HEK293 (cell line): ENCODE data around the gene NAXE.

Source experiments
- CTCF ChIA-PET: fragments of 350-600 bp; formaldehyde crosslinking; extraction: SDS; loops from one replicate; lab custom pipeline; 2021; ENCODE audit warnings: antibody characterized with exemption; lab: Yijun Ruan, JAX
- POLR2A ChIA-PET: fragments of 300-600 bp; formaldehyde crosslinking; extraction: SDS; loops from one replicate; lab custom pipeline; 2020; ENCODE audit warnings: antibody characterized with exemption, inconsistent platforms; lab: Yijun Ruan, JAX
- H3K27ac ChIP-seq: fragments of 200-500 bp; sonication (Bioruptor generic); 2 replicates; pipeline ENCODE4 v1.5.1; 2014; ENCODE audit warnings: low read depth, low read length, control low read depth, inconsistent platforms; ENCODE audit errors: extremely low read depth
- H3K36me3 ChIP-seq, 2 experiments: fragments of 200-500 bp in 1 of 2; sonication (Bioruptor generic) in 1 of 2; 1 replicate in 1 of 2; 2 replicates in 1 of 2; pipeline ENCODE4 v1.5.1; 2014 to 2017; ENCODE audit warnings: inconsistent platforms in 2 of 2, low read length in 2 of 2; ENCODE audit not compliant: control insufficient read depth in 2 of 2, insufficient read depth in 1 of 2
- H3K4me1 ChIP-seq: fragments of 200-500 bp; sonication (Bioruptor generic); 2 replicates; pipeline ENCODE4 v1.5.1; 2014; ENCODE audit warnings: mild to moderate bottlenecking, low read length, inconsistent platforms; ENCODE audit not compliant: control insufficient read depth, insufficient read depth
- H3K4me3 ChIP-seq: 2 replicates; pipeline ENCODE4 v1.5.1; 2011; ENCODE audit warnings: low read depth, mild to moderate bottlenecking, control low read depth, low read length, moderate library complexity
- H3K9me3 ChIP-seq: fragments of 200-500 bp; sonication (Bioruptor generic); 2 replicates; pipeline ENCODE4 v1.5.1; 2014; ENCODE audit warnings: low read depth, low read length, inconsistent platforms; ENCODE audit not compliant: control insufficient read depth, insufficient read depth
- FEZF1 ChIP-seq: fragments of 450-650 bp; formaldehyde crosslinking; IDR thresholded peaks from 2 replicates; pipeline ENCODE4 v1.5.1; 2016; ENCODE audit warnings: missing biosample characterization, missing genetic modification characterization
- GLIS1 ChIP-seq: fragments of 450-650 bp; formaldehyde crosslinking; IDR thresholded peaks from 2 replicates; pipeline ENCODE4 v1.5.1; 2016; ENCODE audit warnings: missing biosample characterization, missing genetic modification characterization
- IKZF3 ChIP-seq: fragments of 450-650 bp; IDR thresholded peaks from 2 replicates; pipeline ENCODE4 v1.5.0; 2018; ENCODE audit warnings: missing biosample characterization, mild to moderate bottlenecking, missing genetic modification characterization, moderate library complexity
- KLF10 ChIP-seq: fragments of 450-650 bp; IDR thresholded peaks from 2 replicates; pipeline ENCODE4 v1.5.1; 2018; ENCODE audit warnings: missing biosample characterization, mild to moderate bottlenecking, missing genetic modification characterization
- KLF8 ChIP-seq: fragments of 450-650 bp; formaldehyde crosslinking; IDR thresholded peaks from 2 replicates; pipeline ENCODE4 v1.5.1; 2016; ENCODE audit warnings: missing biosample characterization, missing genetic modification characterization
- OVOL3 ChIP-seq: fragments of 450-650 bp; formaldehyde crosslinking; IDR thresholded peaks from 2 replicates; pipeline ENCODE4 v1.5.1; 2016; ENCODE audit warnings: missing biosample characterization, missing genetic modification characterization
- SCRT2 ChIP-seq: fragments of 450-650 bp; formaldehyde crosslinking; IDR thresholded peaks from 2 replicates; pipeline ENCODE4 v1.5.1; 2016; ENCODE audit warnings: missing biosample characterization, missing genetic modification characterization
- SP2 ChIP-seq: fragments of 450-650 bp; formaldehyde crosslinking; IDR thresholded peaks from 2 replicates; pipeline ENCODE4 v1.5.1; 2016; ENCODE audit warnings: missing biosample characterization, missing genetic modification characterization
- SP7 ChIP-seq: fragments of 450-650 bp; formaldehyde crosslinking; IDR thresholded peaks from 2 replicates; pipeline ENCODE4 v1.5.1; 2016; ENCODE audit warnings: missing biosample characterization, missing genetic modification characterization
- ZBTB17 ChIP-seq: fragments of 450-650 bp; formaldehyde crosslinking; IDR thresholded peaks from 2 replicates; pipeline ENCODE4 v1.5.1; 2016; ENCODE audit warnings: missing biosample characterization, missing genetic modification characterization
- ZEB2 ChIP-seq: fragments of 450-650 bp; formaldehyde crosslinking; IDR thresholded peaks from 2 replicates; pipeline ENCODE4 v1.5.1; 2016; ENCODE audit warnings: missing biosample characterization, missing genetic modification characterization
- ZFHX2 ChIP-seq: fragments of 450-650 bp; formaldehyde crosslinking; conservative IDR thresholded peaks from 2 replicates; pipeline ENCODE4 v1.5.1; 2016; ENCODE audit warnings: missing biosample characterization, missing genetic modification characterization
- ZNF146 ChIP-seq: fragments of 450-650 bp; formaldehyde crosslinking; IDR thresholded peaks from 2 replicates; pipeline ENCODE4 v1.5.1; 2016; ENCODE audit warnings: missing biosample characterization, missing genetic modification characterization
- ZNF366 ChIP-seq: fragments of 450-650 bp; formaldehyde crosslinking; conservative IDR thresholded peaks from 2 replicates; pipeline ENCODE4 v1.5.1; 2016; ENCODE audit warnings: missing biosample characterization, missing genetic modification characterization
- ZNF37A ChIP-seq: fragments of 450-650 bp; IDR thresholded peaks from 2 replicates; pipeline ENCODE4 v1.5.1; 2018; ENCODE audit warnings: missing biosample characterization, missing genetic modification characterization
- ZNF416 ChIP-seq: fragments of 450-650 bp; formaldehyde crosslinking; IDR thresholded peaks from 2 replicates; pipeline ENCODE4 v1.5.1; 2016; ENCODE audit warnings: missing biosample characterization, missing genetic modification characterization
- ZNF600 ChIP-seq: fragments of 450-650 bp; formaldehyde crosslinking; IDR thresholded peaks from 2 replicates; pipeline ENCODE4 v1.5.1; 2016; ENCODE audit warnings: missing biosample characterization, missing genetic modification characterization
- ZNF629 ChIP-seq: fragments of 450-650 bp; formaldehyde crosslinking; IDR thresholded peaks from 2 replicates; pipeline ENCODE4 v1.5.1; 2017; ENCODE audit warnings: missing biosample characterization, missing genetic modification characterization
- ZNF660 ChIP-seq: fragments of 450-650 bp; IDR thresholded peaks from 2 replicates; pipeline ENCODE4 v1.5.1; 2018; ENCODE audit warnings: missing biosample characterization, mild to moderate bottlenecking, missing genetic modification characterization
- ZNF664 ChIP-seq: fragments of 450-650 bp; formaldehyde crosslinking; IDR thresholded peaks from 2 replicates; pipeline ENCODE4 v1.5.1; 2016; ENCODE audit warnings: missing biosample characterization, missing genetic modification characterization
- ZNF670 ChIP-seq: fragments of 450-650 bp; formaldehyde crosslinking; IDR thresholded peaks from 2 replicates; pipeline ENCODE4 v1.5.1; 2016; ENCODE audit warnings: missing biosample characterization, missing genetic modification characterization, low read depth
- ZNF677 ChIP-seq: fragments of 450-650 bp; IDR thresholded peaks from 2 replicates; pipeline ENCODE4 v1.5.0; 2018; ENCODE audit warnings: missing biosample characterization, mild to moderate bottlenecking, missing genetic modification characterization, moderate library complexity
- ZNF785 ChIP-seq: fragments of 450-650 bp; formaldehyde crosslinking; IDR thresholded peaks from 2 replicates; pipeline ENCODE4 v1.5.1; 2016; ENCODE audit warnings: missing biosample characterization, missing genetic modification characterization
- TF ChIP-seq, protein P1 (sequence below): fragments of 450-650 bp; formaldehyde crosslinking; IDR thresholded peaks from 2 replicates; pipeline ENCODE4 v1.5.1; 2017; ENCODE audit warnings: missing biosample characterization, missing genetic modification characterization
- TF ChIP-seq, protein P2 (sequence below): fragments of 450-650 bp; formaldehyde crosslinking; IDR thresholded peaks from 2 replicates; pipeline ENCODE4 v1.5.1; 2016; ENCODE audit warnings: missing biosample characterization, missing genetic modification characterization, low read depth
- TF ChIP-seq, protein P3 (sequence below): fragments of 450-650 bp; formaldehyde crosslinking; IDR thresholded peaks from 2 replicates; pipeline ENCODE4 v1.5.1; 2016; ENCODE audit warnings: missing biosample characterization, missing genetic modification characterization
- TF ChIP-seq, protein P4 (sequence below): fragments of 450-650 bp; formaldehyde crosslinking; IDR thresholded peaks from 2 replicates; pipeline ENCODE4 v1.5.1; 2016; ENCODE audit warnings: missing biosample characterization, missing genetic modification characterization
- TF ChIP-seq, protein P5 (sequence below): fragments of 450-650 bp; formaldehyde crosslinking; IDR thresholded peaks from 2 replicates; pipeline ENCODE4 v1.5.1; 2016; ENCODE audit warnings: missing biosample characterization, missing genetic modification characterization

NAXE gene

DNA sequence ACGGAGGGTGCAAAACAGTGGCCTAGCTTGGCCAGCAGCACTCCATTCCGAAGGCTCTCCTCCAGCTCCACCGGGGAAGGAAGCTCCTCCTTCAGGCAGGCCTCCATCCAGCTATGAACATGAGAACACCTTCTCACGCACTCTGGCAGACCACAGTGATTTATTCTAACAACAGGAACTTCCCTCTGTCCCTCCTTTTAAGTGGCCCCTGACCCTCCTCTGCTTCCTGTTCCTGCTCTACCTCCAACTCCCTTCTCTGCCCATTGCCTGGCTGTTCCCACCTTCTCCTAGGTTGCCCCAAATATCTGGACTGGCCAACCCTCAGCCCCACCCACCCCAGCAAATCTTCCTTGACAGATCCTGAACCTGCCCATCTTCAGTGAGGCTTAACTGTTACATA is 25.1 kb upstream of the NAXE start:
- ChIA-PET POLR2A (interaction anchor here (0.6 kb wide), 1 partner anchor 47 kb away, joined by 3 read pairs; no protein-coding TSS in a partner anchor), CTCF (no interaction called here)
- no peak overlapping the region for H3K4me3 ChIP-seq
- H3K4me1 ChIP-seq = no peaks in the 10 kb centered on the region
- no peaks in the 10 kb centered on the region for H3K9me3 ChIP-seq
- peaks cover 28 to 80% of the 10 kb centered on the region in 2 experiments for H3K36me3 ChIP-seq
- TF ChIP-seq ZNF664 (tag by site-specific recombination) (no peak), SP7 (tag by site-specific recombination) (no peak), ZNF146 (tag by site-specific recombination) (no peak), SP2 (peak; percentile 43; the same call in 1 of the 2 replicates)
- no peak overlapping the region for H3K27ac ChIP-seq

DNA sequence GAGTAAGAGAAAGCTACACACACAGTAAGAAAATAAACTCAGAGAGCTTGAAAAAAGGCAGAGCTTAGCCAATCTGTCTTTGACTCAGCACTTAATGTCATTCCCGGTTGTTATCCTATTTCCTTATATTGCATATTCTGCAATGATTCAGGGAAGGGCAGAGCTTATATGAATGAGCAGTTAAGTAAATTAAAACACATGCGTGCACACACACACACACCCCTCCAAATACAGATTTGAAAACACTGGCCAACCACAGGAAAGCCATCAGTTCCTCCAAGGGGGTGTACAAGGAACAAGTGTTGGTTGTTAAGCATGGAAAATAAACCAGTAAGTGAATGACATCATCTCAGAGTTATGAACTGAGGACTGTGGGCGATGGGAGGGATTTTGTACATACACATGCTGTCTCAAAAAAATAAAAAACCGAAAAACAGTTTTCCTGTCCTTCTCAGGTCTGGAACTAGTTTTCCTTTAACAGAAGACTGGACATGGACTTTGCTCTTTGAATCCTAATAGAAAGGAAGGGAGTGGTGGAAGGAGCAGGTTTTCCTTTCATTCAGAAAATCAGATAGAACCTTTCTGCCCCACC is 20.2 kb upstream of the NAXE start:
- Histone ChIP-seq H3K27ac (peak overlapping the region; percentile 35), H3K4me1 (no peaks in the 10 kb centered on the region; the same call in 1 of the 2 replicates), H3K9me3 (no peaks in the 10 kb centered on the region), H3K4me3 (peak overlapping the region; percentile 98), H3K36me3 (peaks cover 23 to 31% of the 10 kb centered on the region in 2 experiments)
- ChIA-PET POLR2A (interaction anchor here (0.9 to 1.7 kb wide), 2 partner anchors 8 to 21 kb away, joined by 3 to 9 read pairs; partner anchors contain the start of genes NAXE and TTC24), CTCF (interaction anchor here (0.5 to 1.8 kb wide), 8 partner anchors 8 to 252 kb away, joined by 3 to 9 read pairs (median 4); no protein-coding TSS in a partner anchor)
- TF ChIP-seq, protein P1, sequence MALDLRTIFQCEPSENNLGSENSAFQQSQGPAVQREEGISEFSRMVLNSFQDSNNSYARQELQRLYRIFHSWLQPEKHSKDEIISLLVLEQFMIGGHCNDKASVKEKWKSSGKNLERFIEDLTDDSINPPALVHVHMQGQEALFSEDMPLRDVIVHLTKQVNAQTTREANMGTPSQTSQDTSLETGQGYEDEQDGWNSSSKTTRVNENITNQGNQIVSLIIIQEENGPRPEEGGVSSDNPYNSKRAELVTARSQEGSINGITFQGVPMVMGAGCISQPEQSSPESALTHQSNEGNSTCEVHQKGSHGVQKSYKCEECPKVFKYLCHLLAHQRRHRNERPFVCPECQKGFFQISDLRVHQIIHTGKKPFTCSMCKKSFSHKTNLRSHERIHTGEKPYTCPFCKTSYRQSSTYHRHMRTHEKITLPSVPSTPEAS (tag by site-specific recombination) = peak; percentile 72
- TF ChIP-seq, protein P2, sequence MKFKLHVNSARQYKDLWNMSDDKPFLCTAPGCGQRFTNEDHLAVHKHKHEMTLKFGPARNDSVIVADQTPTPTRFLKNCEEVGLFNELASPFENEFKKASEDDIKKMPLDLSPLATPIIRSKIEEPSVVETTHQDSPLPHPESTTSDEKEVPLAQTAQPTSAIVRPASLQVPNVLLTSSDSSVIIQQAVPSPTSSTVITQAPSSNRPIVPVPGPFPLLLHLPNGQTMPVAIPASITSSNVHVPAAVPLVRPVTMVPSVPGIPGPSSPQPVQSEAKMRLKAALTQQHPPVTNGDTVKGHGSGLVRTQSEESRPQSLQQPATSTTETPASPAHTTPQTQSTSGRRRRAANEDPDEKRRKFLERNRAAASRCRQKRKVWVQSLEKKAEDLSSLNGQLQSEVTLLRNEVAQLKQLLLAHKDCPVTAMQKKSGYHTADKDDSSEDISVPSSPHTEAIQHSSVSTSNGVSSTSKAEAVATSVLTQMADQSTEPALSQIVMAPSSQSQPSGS (tag by site-specific recombination) = peak; percentile 96
- TF ChIP-seq KLF8 (tag by site-specific recombination) (0 out of 2 replicates have a peak, but pooled peaks have one; percentile 23), OVOL3 (no peak), KLF10 (tag by site-specific recombination) (peak; percentile 51), SP7 (tag by site-specific recombination) (0 out of 2 replicates have a peak, but pooled peaks have one; percentile 43), ZBTB17 (tag by site-specific recombination) (peak; percentile 35; the same call in 1 of the 2 replicates), ZNF677 (no peak), ZNF670 (tag by site-specific recombination) (no peak), SCRT2 (tag by site-specific recombination) (peak; percentile 81), ZNF37A (tag by site-specific recombination) (no peak), ZEB2 (peak; percentile 57; the same call in 1 of the 2 replicates), ZNF660 (tag by site-specific recombination) (0 out of 2 replicates have a peak, but pooled peaks have one; percentile 36), FEZF1 (tag by site-specific recombination) (peak; percentile 56), ZNF600 (tag by site-specific recombination) (peak; percentile 60; the same call in 1 of the 2 replicates), SP2 (peak; percentile 19; the same call in 1 of the 2 replicates), IKZF3 (tag by site-specific recombination) (peak; percentile 74), ZNF785 (no peak), ZNF416 (tag by site-specific recombination) (no peak), ZFHX2 (tag by site-specific recombination) (peak; percentile 64), ZNF366 (tag by site-specific recombination) (peak; percentile 72), GLIS1 (tag by site-specific recombination) (peak; percentile 53), ZNF629 (peak; percentile 74)
- TF ChIP-seq, protein P3, sequence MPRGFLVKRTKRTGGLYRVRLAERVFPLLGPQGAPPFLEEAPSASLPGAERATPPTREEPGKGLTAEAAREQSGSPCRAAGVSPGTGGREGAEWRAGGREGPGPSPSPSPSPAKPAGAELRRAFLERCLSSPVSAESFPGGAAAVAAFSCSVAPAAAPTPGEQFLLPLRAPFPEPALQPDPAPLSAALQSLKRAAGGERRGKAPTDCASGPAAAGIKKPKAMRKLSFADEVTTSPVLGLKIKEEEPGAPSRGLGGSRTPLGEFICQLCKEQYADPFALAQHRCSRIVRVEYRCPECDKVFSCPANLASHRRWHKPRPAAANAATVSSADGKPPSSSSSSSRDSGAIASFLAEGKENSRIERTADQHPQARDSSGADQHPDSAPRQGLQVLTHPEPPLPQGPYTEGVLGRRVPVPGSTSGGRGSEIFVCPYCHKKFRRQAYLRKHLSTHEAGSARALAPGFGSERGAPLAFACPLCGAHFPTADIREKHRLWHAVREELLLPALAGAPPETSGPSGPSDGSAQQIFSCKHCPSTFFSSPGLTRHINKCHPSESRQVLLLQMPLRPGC (tag by site-specific recombination) = no peak; the same call in 1 of the 2 replicates
- TF ChIP-seq, protein P4, sequence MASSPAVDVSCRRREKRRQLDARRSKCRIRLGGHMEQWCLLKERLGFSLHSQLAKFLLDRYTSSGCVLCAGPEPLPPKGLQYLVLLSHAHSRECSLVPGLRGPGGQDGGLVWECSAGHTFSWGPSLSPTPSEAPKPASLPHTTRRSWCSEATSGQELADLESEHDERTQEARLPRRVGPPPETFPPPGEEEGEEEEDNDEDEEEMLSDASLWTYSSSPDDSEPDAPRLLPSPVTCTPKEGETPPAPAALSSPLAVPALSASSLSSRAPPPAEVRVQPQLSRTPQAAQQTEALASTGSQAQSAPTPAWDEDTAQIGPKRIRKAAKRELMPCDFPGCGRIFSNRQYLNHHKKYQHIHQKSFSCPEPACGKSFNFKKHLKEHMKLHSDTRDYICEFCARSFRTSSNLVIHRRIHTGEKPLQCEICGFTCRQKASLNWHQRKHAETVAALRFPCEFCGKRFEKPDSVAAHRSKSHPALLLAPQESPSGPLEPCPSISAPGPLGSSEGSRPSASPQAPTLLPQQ = 0 out of 2 replicates have a peak, but pooled peaks have one; percentile 30
- TF ChIP-seq, protein P5, sequence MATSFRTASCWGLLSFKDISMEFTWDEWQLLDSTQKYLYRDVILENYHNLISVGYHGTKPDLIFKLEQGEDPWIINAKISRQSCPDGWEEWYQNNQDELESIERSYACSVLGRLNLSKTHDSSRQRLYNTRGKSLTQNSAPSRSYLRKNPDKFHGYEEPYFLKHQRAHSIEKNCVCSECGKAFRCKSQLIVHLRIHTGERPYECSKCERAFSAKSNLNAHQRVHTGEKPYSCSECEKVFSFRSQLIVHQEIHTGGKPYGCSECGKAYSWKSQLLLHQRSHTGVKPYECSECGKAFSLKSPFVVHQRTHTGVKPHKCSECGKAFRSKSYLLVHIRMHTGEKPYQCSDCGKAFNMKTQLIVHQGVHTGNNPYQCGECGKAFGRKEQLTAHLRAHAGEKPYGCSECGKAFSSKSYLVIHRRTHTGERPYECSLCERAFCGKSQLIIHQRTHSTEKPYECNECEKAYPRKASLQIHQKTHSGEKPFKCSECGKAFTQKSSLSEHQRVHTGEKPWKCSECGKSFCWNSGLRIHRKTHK (tag by site-specific recombination) = no peak
